Epithelial cell of esophagus (primary cell): ENCODE measurements around the gene FTO.

Source experiments
- DNase-seq: peaks from one replicate; pipeline ENCODE4 v3.0.0; 2010; ENCODE audit warnings: low read depth
- H3K4me3 ChIP-seq: 2 replicates; pipeline ENCODE4 v1.5.1; 2011; ENCODE audit warnings: mild to moderate bottlenecking, low read length, control low read depth
- TF ChIP-seq, protein P1 (sequence below): IDR thresholded peaks from 2 replicates; pipeline ENCODE4 v1.5.1; 2011; ENCODE audit warnings: low read depth, mild to moderate bottlenecking, low read length, control low read depth, inconsistent platforms; ENCODE audit not compliant: insufficient read depth; ENCODE audit errors: missing control alignments

Gene FTO

DNA sequence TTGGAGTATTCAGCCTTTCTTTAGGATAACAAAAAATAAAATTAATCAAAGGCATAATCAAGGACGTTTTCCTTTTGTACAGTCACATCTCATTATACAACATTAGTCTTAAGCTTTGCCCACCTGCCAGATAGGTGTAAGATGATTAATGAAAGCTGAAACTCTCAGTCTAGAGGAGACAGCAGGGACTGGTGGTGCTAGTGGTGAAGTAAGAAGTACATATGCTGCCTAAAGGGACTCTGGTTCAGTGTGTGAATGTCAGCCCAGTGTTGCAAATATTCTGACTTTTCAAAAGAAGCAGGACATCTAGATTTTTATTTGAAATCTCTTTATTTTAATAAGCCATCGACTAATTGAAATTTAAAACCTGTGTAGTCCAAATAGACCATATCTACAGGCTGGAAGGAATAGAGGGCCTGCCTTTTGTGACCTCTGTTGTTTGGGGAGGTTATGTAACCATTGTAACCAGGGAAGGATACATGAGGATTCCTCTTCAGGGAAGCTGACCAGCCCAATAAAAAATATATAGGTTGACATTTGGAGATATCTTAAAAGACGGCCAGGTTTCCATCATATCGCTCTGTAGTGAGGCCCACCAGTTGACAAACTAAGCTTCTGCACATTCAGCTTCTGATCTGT is 54.1 kb downstream of the FTO start:
- no peak for DNase-seq
- H3K4me3 ChIP-seq, result no peak overlapping the region
- TF ChIP-seq, protein P1, sequence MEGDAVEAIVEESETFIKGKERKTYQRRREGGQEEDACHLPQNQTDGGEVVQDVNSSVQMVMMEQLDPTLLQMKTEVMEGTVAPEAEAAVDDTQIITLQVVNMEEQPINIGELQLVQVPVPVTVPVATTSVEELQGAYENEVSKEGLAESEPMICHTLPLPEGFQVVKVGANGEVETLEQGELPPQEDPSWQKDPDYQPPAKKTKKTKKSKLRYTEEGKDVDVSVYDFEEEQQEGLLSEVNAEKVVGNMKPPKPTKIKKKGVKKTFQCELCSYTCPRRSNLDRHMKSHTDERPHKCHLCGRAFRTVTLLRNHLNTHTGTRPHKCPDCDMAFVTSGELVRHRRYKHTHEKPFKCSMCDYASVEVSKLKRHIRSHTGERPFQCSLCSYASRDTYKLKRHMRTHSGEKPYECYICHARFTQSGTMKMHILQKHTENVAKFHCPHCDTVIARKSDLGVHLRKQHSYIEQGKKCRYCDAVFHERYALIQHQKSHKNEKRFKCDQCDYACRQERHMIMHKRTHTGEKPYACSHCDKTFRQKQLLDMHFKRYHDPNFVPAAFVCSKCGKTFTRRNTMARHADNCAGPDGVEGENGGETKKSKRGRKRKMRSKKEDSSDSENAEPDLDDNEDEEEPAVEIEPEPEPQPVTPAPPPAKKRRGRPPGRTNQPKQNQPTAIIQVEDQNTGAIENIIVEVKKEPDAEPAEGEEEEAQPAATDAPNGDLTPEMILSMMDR, result no peak

DNA sequence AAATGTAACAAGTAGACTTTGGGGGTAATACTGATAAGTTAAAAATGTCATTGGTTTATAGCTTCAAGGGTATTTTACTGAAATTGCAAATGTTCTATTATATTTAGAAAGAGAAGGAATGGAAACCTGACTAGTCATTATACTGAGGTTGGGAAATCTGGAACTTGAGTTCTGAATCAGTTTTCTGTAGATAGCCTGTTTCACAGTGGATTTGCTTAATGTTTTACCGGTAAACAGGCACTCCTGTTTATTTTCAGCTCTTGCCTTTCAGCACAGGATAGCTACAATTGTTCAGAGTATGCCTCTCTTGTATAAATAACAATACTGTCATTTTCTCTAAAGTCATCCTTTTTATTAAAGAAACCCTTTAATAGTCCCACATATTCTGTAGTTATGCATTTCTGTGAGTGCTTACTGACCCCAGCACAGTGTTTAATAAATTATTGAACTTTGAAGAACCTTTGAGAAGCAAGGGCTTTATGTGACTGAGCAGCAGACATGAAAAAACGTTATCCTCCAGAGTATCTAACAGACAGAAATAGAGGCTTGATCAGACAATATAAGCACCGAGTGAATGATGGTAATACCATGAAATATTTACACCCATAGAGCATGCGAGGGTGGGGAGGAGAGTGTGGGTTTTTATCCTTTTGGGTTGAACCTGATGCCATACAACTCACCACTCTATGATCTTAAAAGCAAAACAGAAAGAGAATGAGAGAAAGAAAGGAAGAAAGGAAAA is 58.2 kb downstream of the FTO start:
- no peak overlapping the region for H3K4me3 ChIP-seq
- TF ChIP-seq, protein P1, result no peak
- no peak for DNase-seq

DNA sequence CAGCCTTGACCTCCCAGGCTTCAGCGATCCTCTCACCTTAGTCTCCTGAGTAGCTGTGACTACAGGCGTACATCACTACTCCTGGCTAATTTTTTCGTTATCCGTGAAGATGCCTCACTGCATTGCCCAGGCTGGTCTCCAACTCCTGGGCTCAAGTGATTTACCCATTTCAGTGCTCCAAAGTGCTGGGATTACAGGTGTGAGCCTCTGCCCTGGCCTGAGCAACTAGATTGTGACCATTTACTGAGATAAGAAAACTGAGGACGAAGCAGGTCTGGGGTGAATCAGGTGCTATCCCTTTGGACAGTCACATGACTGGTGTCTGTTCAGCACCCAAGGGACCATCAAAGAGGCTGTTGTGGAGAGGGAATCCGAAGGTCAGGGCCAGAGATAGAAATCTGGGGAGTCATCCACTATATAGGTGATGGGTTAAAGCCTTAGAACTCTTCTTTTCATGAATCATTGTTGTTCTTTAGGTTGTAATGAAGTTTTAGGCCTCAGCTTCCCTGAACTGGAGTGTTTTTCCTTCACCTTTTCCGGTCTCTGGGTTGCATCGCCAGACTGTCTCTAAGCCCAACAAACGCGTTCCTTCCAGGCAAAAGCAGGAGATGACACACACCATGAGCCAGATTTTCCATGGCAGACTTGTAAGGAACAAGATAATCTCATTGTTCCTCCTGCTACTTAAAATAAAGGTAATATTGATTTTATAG is 62.5 kb downstream of the FTO start:
- TF ChIP-seq, protein P1, result no peak
- H3K4me3 ChIP-seq, result no peak overlapping the region
- peak; percentile 59 for DNase-seq

DNA sequence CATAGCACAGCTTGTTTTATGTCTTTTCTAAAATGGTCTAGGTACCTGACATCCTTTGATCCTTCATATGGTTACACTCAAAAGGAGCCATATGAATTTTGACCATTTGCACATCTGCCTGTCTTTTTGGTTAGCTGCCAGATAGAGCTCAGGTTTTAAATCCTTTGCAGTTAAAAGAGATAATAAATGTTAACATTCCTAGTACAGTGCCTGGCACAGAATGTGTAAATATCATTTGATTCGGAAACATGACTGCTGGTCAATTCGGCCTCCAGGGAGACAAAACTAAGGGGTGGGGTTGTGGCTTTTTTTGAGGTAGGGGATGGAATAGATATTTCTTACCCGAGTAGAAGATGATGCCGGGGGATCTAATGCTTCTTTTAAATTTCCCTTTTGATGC is 64.2 kb downstream of the FTO start:
- TF ChIP-seq, protein P1, result no peak
- H3K4me3 ChIP-seq, result no peak overlapping the region

DNA sequence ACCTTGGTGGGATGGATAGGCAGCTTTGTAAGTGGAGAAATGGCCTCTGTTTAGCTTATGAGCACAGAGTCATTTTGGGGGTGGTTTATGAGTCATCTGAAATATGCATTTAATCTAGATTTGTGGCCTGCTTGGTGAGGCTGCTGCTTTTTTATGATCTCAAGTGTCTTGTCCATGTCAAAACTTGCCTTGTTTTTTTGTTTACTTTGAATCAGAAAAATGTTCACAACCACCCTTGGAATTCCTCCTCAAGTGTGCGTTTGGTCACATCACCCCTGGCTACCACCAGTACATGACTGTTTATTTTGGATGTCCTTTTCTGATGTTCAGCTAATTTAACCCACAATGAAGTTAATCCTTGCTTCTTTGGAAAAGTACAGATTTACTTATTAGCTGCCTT is 64.6 kb downstream of the FTO start:
- DNase-seq, result peak; percentile 93
- TF ChIP-seq, protein P1, result no peak
- H3K4me3 ChIP-seq, result no peak overlapping the region

More for the DNA sequence above, 64.2 kb downstream of the FTO start:
- no peak for DNase-seq

DNA sequence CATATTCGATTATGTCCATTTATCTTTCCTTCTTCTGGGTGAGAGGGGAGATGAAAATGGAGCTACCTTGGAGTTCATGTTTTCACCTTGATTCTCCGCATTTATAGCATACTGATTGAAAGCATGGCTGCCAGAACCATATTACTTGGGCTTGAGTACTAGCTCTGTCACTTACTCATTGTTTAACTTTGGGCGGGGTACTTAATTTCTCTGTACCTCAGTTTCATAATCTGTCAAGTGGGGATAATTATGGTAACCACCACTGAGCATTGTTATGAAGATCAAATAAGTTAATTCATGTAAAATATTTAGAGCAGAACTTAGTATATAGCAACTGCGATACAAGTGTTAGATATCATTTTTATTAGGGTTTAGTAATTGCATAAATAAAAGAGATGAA is 65.2 kb downstream of the FTO start:
- DNase-seq, result no peak
- no peak overlapping the region for H3K4me3 ChIP-seq
- TF ChIP-seq, protein P1, result no peak
